Smooth muscle cell (in vitro differentiated cells): ENCODE data around the gene DOC2B. TPM values are rescaled to one million over a fixed set of nuclear protein-coding genes. Genes with fewer than 3 reads are reported as not detected.

Experiments used
- DNase-seq: peaks from one replicate; lab custom pipeline; 2025; ENCODE audit not compliant: unreplicated experiment; lab: John Stamatoyannopoulos, UW
- H2AFZ ChIP-seq: fragments of 200-600 bp; sonication (generic); 2 replicates; pipeline ENCODE4 v1.6.0; 2016; ENCODE audit warnings: antibody characterized with exemption, low read depth, mild to moderate bottlenecking
- H3F3A ChIP-seq: fragments of 200-600 bp; sonication (generic); 2 replicates; pipeline ENCODE4 v1.6.0; 2017; ENCODE audit warnings: antibody characterized with exemption, low read depth
- H3K27ac ChIP-seq: fragments of 200-600 bp; sonication (generic); 2 replicates; pipeline ENCODE4 v1.5.1; 2016; ENCODE audit warnings: low read depth, mild to moderate bottlenecking
- H3K27me3 ChIP-seq: fragments of 200-600 bp; sonication (generic); 2 replicates; pipeline ENCODE4 v1.6.1; 2016; ENCODE audit warnings: low read depth, mild to moderate bottlenecking
- H3K36me3 ChIP-seq: fragments of 200-600 bp; sonication (generic); 2 replicates; pipeline ENCODE4 v1.5.1; 2016; ENCODE audit warnings: low read depth
- H3K4me1 ChIP-seq: fragments of 200-600 bp; sonication (generic); 2 replicates; pipeline ENCODE4 v1.5.1; 2016; ENCODE audit warnings: low read depth
- H3K4me2 ChIP-seq: fragments of 200-600 bp; sonication (generic); 2 replicates; pipeline ENCODE4 v1.6.0; 2016; ENCODE audit warnings: mild to moderate bottlenecking
- H3K4me3 ChIP-seq: fragments of 200-600 bp; sonication (generic); 2 replicates; pipeline ENCODE4 v1.5.1; 2016; ENCODE audit warnings: mild to moderate bottlenecking
- H3K79me2 ChIP-seq: fragments of 200-600 bp; sonication (generic); 2 replicates; pipeline ENCODE4 v1.6.0; 2016; ENCODE audit warnings: low read depth, mild to moderate bottlenecking
- H3K9ac ChIP-seq: fragments of 200-600 bp; sonication (generic); 2 replicates; pipeline ENCODE4 v1.6.0; 2016; ENCODE audit warnings: low read depth
- H3K9me3 ChIP-seq: fragments of 200-600 bp; sonication (generic); replicated peaks from 2 replicates; pipeline ENCODE4 v1.5.1; 2016; ENCODE audit warnings: low read depth
- H4K20me1 ChIP-seq: fragments of 200-600 bp; sonication (generic); 2 replicates; pipeline ENCODE4 v1.6.0; 2016; ENCODE audit warnings: low read depth
- WGBS: methylation state at CpG from one replicate; pipeline ENCODE4 v1.1.7; 2016; ENCODE audit warnings: low lambda C conversion rate; 5-methylcytosine and 5-hydroxymethylcytosine counted together
- polyA plus RNA-seq: library from polyadenylated mRNA; unstranded; fragments of >200 nt; fragmentation: Nextera tagmentation; extraction: Ambion mirVana; gene quantifications from 2 replicates; pipeline ENCODE4 v1.2.1, GENCODE V29; 2016
- total RNA-seq: library from RNA; depleted of rRNA; stranded (reverse); fragments of >200 nt; gene quantifications from 2 replicates; pipeline ENCODE4 v1.2.3, GENCODE V29; 2014
- TF ChIP-seq, protein P1 (sequence below): fragments of 200-600 bp; sonication (generic); IDR thresholded peaks from 2 replicates; pipeline ENCODE4 v1.5.1; 2017; ENCODE audit warnings: borderline replicate concordance, mild to moderate bottlenecking, antibody characterized with exemption; ENCODE audit not compliant: insufficient read depth, poor library complexity, severe bottlenecking

Gene DOC2B
- total and polyA plus RNA-seq, 2 experiments from 2014 or later: 0.24 to 0.27 TPM

DNA sequence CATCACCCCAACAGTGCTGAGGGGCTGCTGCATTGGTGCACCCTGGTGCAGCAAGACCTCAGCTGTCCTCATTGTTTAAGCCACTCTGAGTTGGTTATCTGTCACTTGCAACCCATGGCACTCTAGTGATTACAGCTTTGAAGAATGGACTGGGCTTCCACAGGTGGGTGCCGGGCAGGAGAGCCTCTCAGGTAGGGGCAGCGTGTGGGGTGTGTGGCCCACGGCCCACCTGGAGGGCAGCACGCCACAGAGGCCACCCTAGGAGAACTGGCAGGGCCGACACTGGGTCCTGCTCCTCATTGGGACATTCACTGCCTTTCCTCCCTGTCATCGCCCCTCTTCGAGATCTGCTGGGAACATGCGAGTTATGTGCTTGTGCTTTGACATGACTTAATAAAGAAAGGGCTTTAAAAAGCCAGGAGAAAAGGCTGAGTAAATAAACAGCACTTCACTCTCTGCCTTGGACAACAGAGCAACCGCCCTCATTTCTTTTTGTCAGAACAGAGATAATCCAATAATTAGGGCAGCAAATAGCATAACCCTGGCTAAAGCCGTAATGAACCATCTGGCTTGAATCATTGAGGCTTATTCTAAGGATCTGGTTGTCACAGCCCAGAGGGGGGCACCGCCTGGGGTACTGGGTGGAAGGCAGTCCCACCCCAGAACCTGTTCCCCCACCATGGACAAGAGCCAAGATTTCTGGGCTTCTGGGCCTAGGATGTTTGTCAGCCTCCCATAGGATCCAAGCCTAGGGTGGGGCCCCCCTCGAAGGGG is 3.0 kb downstream of the DOC2B start:
- H3K4me2 ChIP-seq: no peak overlapping the region
- no peaks in the 10 kb centered on the region for H3K36me3 ChIP-seq
- peaks cover 51% of the 10 kb centered on the region for H3K27me3 ChIP-seq

DNA sequence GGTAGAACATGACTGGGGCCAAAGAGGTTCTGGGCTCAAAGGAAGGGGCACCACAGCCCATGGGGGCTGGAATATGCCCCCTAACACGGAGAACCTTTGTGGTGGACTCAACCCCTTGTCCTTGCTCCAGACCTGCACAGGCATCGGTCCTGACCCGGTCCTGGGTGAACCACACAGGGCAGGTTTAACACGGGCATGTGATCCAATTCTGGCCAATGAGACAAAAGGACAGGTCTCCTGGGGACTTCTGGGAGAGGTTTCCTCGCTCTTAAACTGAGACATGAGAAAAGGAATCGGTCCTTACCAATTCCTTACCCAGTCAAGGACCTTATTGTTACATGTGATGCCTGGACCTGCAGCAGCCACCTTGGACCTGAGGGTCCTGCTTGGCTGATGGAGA is 3.7 kb downstream of the DOC2B start:
- H3K36me3 ChIP-seq: no peaks in the 10 kb centered on the region
- TF ChIP-seq, protein P1, sequence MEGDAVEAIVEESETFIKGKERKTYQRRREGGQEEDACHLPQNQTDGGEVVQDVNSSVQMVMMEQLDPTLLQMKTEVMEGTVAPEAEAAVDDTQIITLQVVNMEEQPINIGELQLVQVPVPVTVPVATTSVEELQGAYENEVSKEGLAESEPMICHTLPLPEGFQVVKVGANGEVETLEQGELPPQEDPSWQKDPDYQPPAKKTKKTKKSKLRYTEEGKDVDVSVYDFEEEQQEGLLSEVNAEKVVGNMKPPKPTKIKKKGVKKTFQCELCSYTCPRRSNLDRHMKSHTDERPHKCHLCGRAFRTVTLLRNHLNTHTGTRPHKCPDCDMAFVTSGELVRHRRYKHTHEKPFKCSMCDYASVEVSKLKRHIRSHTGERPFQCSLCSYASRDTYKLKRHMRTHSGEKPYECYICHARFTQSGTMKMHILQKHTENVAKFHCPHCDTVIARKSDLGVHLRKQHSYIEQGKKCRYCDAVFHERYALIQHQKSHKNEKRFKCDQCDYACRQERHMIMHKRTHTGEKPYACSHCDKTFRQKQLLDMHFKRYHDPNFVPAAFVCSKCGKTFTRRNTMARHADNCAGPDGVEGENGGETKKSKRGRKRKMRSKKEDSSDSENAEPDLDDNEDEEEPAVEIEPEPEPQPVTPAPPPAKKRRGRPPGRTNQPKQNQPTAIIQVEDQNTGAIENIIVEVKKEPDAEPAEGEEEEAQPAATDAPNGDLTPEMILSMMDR: no peak
- no peak overlapping the region for H3K27ac ChIP-seq
- H3K4me3 ChIP-seq: no peak overlapping the region
- H3F3A ChIP-seq: no peaks in the 10 kb centered on the region
- H2AFZ ChIP-seq: no peak overlapping the region
- H3K4me1 ChIP-seq: peaks cover 3% of the 10 kb centered on the region
- H3K79me2 ChIP-seq: no peaks in the 10 kb centered on the region
- H3K4me2 ChIP-seq: no peak overlapping the region
- H3K9ac ChIP-seq: no peak overlapping the region
- H4K20me1 ChIP-seq: no peaks in the 10 kb centered on the region
- peaks cover 44% of the 10 kb centered on the region for H3K27me3 ChIP-seq
- no peak for DNase-seq
- 95% methylated on average over 6 of the region's 6 CpGs for WGBS
- no peaks in the 10 kb centered on the region for H3K9me3 ChIP-seq

More for the DNA sequence above, 3.0 kb downstream of the DOC2B start:
- 58% methylated on average over 12 of the region's 12 CpGs for WGBS
- Histone ChIP-seq H4K20me1 (no peaks in the 10 kb centered on the region), H3F3A (no peaks in the 10 kb centered on the region), H2AFZ (no peak overlapping the region), H3K4me3 (no peak overlapping the region), H3K4me1 (peaks cover 3% of the 10 kb centered on the region), H3K79me2 (no peaks in the 10 kb centered on the region), H3K9ac (no peak overlapping the region), H3K9me3 (no peaks in the 10 kb centered on the region), H3K27ac (no peak overlapping the region)
- TF ChIP-seq, protein P1: no peak
- DNase-seq: no peak

DNA sequence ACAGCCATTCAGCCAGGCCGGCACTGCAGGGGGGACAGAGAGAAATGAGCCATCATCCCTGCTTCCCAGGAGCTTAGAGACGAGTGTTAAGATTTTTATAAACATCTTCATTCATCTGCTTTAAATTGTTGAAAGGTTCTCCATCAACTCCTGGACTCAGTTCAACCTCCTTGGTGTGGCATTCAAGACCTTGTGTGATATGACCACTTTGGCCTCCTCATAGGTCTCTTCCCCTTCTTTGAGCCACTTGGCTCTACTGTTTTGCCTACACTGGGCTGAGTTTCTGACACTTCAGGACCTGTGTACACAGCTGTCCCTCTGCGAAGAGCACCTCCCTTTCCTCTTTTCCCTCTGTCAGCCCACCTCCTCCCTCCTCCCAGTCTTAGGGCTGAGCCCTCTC is 4.3 kb downstream of the DOC2B start:
- TF ChIP-seq, protein P1: no peak
- Histone ChIP-seq H4K20me1 (no peaks in the 10 kb centered on the region), H3K4me1 (peaks cover 3% of the 10 kb centered on the region), H3K4me3 (no peak overlapping the region), H3K9ac (no peak overlapping the region), H3K4me2 (no peak overlapping the region), H2AFZ (no peak overlapping the region), H3K27me3 (peaks cover 38% of the 10 kb centered on the region), H3K9me3 (no peaks in the 10 kb centered on the region), H3K79me2 (no peaks in the 10 kb centered on the region), H3K36me3 (no peaks in the 10 kb centered on the region), H3K27ac (no peak overlapping the region), H3F3A (no peaks in the 10 kb centered on the region)
- 95% methylated on average over 3 of the region's 3 CpGs for WGBS
- no peak for DNase-seq
